GM19397 (cell line): ENCODE results near the gene SKA1.
"Not testable (repeated sequence)": the region's sequence is repeated elsewhere in the genome, so short reads cannot be mapped to it uniquely, and the experiment has no call there.

ENCODE experiments used
- ATAC-seq: cut with Tn5 transposase; IDR thresholded peaks from one replicate; pipeline ENCODE4 v1.9.1; 2021; ENCODE audit warnings: mild to moderate bottlenecking, moderate library complexity; ENCODE audit not compliant: unreplicated experiment

Gene SKA1

GRCh38 chr18:50393802-50394201 is 19.0 kb downstream of the SKA1 start:
- ATAC-seq, result no peak

- no peak for ATAC-seq
Observed at GRCh38 chr18:50395093-50395492, 20.2 kb downstream of the SKA1 start.

GRCh38 chr18:50396005-50396660 is 21.3 kb downstream of the SKA1 start:
- ATAC-seq, result no peak

- no peak for ATAC-seq
Observed at GRCh38 chr18:50397023-50397422, 22.2 kb downstream of the SKA1 start.

- ATAC-seq, result no peak
Observed at GRCh38 chr18:50398099-50398498, 23.3 kb downstream of the SKA1 start.

GRCh38 chr18:50398947-50399346 is 24.1 kb downstream of the SKA1 start:
- no peak for ATAC-seq

- no peak for ATAC-seq
Observed at GRCh38 chr18:50399582-50399981, 24.7 kb downstream of the SKA1 start.

GRCh38 chr18:50400438-50400837 is 25.6 kb downstream of the SKA1 start:
- ATAC-seq, result not testable (repeated sequence)

GRCh38 chr18:50401295-50401694 is 26.4 kb downstream of the SKA1 start:
- no peak for ATAC-seq

- ATAC-seq, result no peak
Observed at GRCh38 chr18:50401888-50402287, 27.0 kb downstream of the SKA1 start.

GRCh38 chr18:50404752-50405581 is 30.1 kb downstream of the SKA1 start:
- not testable (repeated sequence) for ATAC-seq

GRCh38 chr18:50405582-50406271 is 30.9 kb downstream of the SKA1 start:
- no peak for ATAC-seq

- no peak for ATAC-seq
Observed at GRCh38 chr18:50409236-50409635, 34.4 kb downstream of the SKA1 start.

GRCh38 chr18:50410008-50410407 is 35.2 kb downstream of the SKA1 start:
- no peak for ATAC-seq

- no peak for ATAC-seq
Observed at GRCh38 chr18:50410894-50411293, 36.0 kb downstream of the SKA1 start.

- not testable (repeated sequence) for ATAC-seq
Observed at GRCh38 chr18:50416832-50417231, 42.0 kb downstream of the SKA1 start.

GRCh38 chr18:50417705-50418104 is 42.9 kb downstream of the SKA1 start:
- not testable (repeated sequence) for ATAC-seq

GRCh38 chr18:50418650-50419049 is 43.8 kb downstream of the SKA1 start:
- ATAC-seq, result no peak

- no peak for ATAC-seq
Observed at GRCh38 chr18:50422286-50422898, 47.5 kb downstream of the SKA1 start.

GRCh38 chr18:50424877-50425690 is 50.2 kb downstream of the SKA1 start:
- no peak for ATAC-seq
